Stimulated activated CD8-positive, alpha-beta memory T cell treated with anti-CD3 and anti-CD28 coated beads, Interleukin-4, amount 100 ng/mL, for 48 hours (primary cell): ENCODE results near the gene RFT1.

ENCODE experiments used
- DNase-seq: peaks from one replicate; pipeline ENCODE4 v3.0.0-alpha.2; 2020

RFT1 gene

GRCh38 chr3:53083949-53084309, 46.3 kb downstream of the RFT1 start:
- no peak for DNase-seq

DNA sequence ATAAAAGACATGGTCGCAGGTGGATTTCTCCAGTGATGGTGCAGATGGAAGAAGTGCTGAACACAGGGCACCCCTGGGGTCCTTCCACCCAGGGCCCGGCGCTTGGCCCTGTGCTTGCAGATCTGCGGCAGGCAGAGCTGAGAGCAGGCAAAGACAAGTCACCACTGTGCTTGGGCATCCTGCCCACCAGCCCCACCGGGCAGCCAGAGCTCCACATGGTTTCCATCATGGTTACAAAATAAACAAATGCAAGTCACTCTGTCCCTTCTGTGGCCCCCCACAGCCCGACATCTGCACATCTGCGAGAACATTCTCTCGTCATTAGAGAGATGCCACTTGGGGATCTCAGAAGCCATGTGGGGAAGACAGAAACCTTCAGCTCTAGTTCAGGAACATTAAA, 46.7 kb downstream of the RFT1 start:
- no peak for DNase-seq

- DNase-seq: no peak
Measured at GRCh38 chr3:53082736-53083135, 47.5 kb downstream of the RFT1 start.

DNA sequence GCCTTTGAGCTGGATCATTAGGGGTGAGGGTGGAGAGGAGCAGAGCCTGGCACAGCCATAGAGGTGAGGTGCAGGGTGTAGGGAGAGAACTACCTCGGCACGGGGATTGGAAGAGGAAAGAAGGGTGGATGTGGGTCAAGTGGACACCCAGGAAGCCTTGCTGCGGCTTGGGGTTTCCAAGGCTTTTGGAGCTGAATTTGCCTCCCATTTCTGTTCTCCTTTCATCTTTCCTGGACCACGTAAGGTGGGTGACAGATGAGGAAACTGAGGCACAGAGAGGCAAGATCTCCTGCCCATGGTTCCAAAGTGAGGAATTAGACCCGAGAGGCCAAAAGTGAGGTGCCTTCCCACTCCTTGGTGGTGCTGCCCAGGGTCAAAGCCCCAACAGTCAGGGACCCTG, 48.9 kb downstream of the RFT1 start:
- DNase-seq: no peak

DNA sequence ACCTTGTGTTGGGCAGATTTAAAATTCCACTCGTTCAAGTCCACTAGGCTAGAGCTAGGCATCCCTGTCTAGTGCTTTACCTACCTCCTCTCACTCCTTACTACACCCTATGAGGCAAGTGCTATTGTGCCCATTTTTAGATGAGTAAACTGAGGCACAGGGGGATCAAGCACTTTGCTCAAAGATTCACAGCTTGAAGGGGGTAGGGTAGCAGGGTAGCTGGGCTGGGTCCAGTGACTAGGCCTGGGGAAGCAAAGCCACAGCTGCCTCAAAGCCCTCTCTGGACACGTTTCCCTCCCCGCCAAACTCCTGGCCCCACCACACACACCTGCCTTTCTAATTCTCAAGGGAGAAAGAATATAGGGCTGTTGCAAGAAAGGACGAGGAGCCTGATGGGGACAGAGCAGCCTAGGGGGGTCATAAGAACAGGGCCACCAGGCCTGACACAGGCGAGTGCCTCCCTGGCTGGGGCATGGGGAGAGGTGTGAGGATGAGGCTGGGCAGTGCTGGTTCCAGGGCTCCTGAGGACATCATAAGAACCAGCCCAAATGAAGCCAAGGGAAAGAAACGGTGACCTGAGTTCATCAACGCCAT, 49.5 kb downstream of the RFT1 start:
- no peak for DNase-seq

- no peak for DNase-seq
Measured at GRCh38 chr3:53079791-53080555, 50.3 kb downstream of the RFT1 start.

- DNase-seq: no peak
Measured at GRCh38 chr3:53079147-53079546, 51.1 kb downstream of the RFT1 start.

DNA sequence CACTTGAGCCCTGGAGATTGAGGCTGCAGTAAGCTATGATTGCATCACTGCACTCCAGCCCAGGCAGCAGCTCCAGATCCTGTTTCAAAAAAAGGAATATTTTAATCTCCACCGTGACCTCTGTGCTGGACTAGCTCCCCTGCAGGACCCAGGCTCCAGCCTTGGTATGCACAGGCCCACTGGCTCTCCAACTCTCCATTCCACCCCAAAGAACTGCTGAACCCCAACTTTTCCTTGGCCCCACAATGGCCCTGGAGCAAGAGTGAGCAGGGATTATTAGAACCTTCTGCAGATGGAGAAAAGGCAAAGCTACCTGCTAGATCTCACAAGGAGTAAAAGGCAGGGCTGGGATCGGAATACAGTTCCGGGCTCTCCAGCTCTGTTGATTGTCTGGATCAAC, 51.6 kb downstream of the RFT1 start:
- DNase-seq: no peak

- no peak for DNase-seq
Measured at GRCh38 chr3:53077476-53078220, 52.6 kb downstream of the RFT1 start.

DNA sequence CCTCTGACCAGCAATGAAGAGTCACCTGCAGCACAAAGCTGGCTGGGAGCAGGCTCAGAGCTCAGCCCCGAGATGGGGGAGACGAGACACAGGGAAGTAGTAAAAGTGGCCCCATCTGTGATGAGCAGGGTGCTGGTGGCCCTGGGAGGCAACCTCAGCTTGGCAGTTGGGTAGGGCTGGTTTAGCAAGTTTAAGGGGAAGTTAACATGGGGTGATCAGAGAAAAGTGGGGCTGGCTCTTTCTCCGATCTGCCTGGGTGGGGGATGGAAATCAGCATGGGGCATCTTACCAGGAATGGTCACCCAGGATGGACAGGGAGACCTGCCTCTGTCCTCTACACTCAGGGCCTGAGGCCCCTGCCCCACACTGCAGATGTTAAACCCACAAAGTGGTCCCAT, 54.5 kb downstream of the RFT1 start:
- no peak for DNase-seq

DNA sequence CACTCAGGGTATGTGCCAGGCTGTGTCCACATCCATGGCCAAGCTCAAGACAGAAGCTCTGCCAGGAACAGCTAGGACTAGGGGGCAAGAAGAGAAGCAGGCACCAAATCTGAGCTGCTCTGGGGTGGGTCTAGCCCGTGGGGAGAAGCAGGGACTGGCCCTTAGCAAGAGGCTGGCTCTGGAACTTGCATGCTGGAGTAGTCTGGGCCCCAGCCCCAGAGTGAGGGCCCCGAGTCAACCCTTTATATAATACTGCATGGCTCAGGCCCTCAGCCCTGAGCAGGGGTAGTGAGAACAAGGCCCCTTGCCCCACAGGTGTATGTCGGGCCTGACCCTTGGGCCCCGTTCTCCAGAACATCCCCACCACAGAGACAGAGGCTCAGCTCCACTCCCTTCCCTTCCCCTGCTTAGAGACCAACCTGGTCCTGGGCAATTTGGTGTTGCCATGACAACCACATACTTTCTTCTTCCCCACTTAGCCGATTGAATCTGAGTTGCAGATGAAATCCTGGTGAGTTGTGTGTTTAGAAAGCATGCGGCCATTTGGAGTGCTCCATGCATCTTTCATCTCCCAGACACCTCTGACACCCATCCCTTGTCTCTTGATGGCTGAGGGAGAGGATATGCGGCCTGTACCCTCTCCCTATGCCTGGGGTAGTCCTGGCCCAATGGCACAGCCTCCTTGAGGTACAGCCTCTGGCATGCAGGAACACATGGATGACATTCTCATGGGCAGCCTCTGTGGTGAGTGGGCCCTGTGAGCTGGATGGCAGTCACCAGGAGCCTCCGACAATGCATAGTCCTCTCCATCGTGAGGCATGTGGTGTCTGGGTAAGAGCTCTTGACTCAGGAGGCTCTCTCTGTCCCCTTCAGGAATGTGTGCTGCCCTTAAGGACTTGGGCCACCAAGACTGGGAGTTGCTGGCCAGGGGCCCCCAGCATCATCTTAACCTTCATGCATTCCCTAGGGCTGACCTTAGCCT, 55.2 kb downstream of the RFT1 start:
- no peak for DNase-seq

GRCh38 chr3:53074366-53074696, 55.9 kb downstream of the RFT1 start:
- no peak for DNase-seq

- no peak for DNase-seq
Measured at GRCh38 chr3:53073553-53074365, 56.5 kb downstream of the RFT1 start.

- DNase-seq: peak; percentile 91
Measured at GRCh38 chr3:53072653-53073552, 57.3 kb downstream of the RFT1 start.

DNA sequence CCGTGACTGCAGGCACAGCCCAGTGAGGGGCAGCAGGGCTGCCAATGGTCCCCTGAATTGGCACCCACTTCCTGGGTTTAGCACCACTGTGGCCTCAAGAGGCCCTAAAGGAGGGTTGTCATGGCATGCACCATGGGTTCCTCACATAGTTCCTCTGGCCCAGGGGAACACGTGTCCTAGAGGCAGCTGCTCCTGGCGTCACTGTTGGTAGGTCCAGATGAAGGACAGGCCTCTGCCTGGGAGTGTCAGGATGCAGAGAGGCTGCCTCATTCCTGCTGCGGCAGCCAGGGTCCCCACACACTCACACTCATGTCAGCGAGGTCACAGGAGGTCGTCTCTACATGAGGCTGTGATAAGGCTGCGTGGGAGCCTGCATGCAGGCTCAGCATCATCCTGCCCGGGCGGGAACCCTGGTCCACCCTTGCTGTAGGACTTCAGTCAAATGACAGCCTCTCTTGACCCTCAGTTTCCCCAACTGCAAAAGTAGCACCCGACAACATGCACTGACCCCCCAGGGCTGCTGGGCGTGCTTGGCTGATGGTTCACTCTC, 58.3 kb downstream of the RFT1 start:
- no peak for DNase-seq

- DNase-seq: no peak
Measured at GRCh38 chr3:53069422-53070068, 60.7 kb downstream of the RFT1 start.

- DNase-seq: no peak
Measured at GRCh38 chr3:53068176-53068575, 62.1 kb downstream of the RFT1 start.

GRCh38 chr3:53067567-53067966, 62.7 kb downstream of the RFT1 start:
- no peak for DNase-seq

GRCh38 chr3:53065841-53066480, 64.3 kb downstream of the RFT1 start:
- no peak for DNase-seq

DNA sequence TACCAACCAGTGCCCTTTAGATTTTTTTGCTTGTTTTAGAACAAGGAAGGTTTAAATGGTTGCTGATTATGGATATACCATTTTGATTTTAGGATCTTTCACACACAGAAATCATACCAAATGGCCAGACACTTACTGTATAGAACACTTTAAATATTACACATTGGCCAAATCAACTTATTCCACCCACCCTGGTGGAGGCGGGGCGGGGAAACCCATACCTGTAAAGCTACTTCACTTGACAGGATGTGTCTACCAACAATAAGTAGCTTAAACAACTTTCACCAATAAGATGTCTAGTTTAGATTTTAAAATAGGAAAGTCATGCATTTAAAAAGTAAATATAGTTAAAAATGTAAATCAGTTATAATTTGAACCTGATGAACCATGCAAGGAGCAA, 67.3 kb downstream of the RFT1 start:
- DNase-seq: no peak
